HG02943 (cell line): ENCODE data around the gene KCNQ2.
"Not testable (repeated sequence)": the region's sequence is repeated elsewhere in the genome, so short reads cannot be mapped to it uniquely, and the experiment has no call there.

Experiments used
- ATAC-seq: cut with Tn5 transposase; IDR thresholded peaks from one replicate; pipeline ENCODE4 v1.9.1; 2021; ENCODE audit warnings: mild to moderate bottlenecking, low read depth, moderate library complexity; ENCODE audit not compliant: unreplicated experiment

Gene KCNQ2

GRCh38 chr20:63471981-63472831 lies at the start of gene KCNQ2:
TSS of gene KCNQ2 (minus strand) at chr20:63472655. CDS start at chr20:63472463, 192 bp downstream.
- ATAC-seq = no peak

GRCh38 chr20:63521602-63522001 lies 49.1 kb upstream of the KCNQ2 start:
- ATAC-seq = no peak

- ATAC-seq = peak; percentile 16
Measured at GRCh38 chr20:63520934-63521601, 48.6 kb upstream of the KCNQ2 start.

DNA sequence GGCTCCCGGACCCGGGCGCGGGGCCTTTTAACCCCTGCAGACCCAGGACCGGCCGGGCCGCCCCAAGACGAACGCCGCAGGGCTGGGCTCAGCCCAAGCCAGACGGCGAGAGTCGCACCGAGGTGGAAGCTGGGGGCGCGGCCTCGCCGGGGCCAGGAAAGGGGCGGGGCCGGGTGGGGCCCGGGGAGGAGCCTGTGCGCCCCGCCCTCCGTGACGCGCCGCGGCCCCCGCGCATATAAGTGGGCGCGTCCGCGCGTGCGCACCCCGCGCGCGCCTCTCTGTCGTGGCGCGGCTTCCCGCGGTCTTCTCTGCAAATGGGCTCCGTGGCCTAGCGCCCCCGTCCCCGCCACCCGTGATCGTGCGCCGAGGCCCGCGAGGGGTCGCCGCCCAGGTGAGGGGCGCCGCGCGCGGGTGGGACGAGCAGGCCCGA lies 48.1 kb upstream of the KCNQ2 start, which contains the start of gene PPDPF:
TSS of gene PPDPF (plus strand) at position 262 of the 430 bp plus-strand sequence. CDS start 544 bp downstream, outside the sequence.
- peak; percentile 61 for ATAC-seq

- peak; percentile 36 for ATAC-seq
Measured at GRCh38 chr20:63519668-63520503, 47.4 kb upstream of the KCNQ2 start.

DNA sequence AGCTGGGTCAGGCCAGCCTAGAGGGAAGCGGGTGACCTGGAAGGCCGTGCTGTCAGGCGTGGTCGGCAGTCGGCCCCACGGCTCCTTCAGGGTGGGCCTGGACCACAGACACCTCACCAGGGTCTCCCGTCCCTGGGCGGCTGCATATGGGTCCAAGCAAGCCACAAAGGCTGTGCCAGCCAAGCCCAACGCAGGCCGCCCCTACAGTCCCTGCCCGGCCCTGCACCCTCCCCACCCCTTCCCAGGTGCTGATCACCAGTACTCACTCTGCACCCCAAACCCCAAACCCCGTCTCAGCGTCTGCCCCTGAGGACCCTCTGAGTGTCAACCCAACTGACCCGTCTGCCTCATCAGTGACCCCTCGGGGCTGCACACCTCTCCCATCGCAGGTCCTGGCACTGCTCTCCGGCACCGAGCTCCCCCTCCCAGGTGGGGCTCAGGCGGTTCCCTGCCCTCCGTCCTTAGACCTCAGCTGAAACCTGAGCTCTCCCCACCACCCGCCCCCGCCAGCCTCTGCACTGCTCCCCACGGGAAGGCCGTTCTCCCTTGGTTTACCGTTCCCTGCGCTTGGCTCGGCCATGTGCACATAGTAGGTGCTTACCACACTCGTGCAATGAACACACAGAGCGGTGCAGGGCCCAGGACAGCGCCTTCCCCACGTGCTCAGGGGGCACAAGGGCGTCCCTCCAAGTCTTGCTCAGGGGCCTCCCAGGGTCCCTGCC lies 46.7 kb upstream of the KCNQ2 start:
- ATAC-seq = no peak

- ATAC-seq = no peak
Measured at GRCh38 chr20:63518351-63518861, 46.0 kb upstream of the KCNQ2 start.

DNA sequence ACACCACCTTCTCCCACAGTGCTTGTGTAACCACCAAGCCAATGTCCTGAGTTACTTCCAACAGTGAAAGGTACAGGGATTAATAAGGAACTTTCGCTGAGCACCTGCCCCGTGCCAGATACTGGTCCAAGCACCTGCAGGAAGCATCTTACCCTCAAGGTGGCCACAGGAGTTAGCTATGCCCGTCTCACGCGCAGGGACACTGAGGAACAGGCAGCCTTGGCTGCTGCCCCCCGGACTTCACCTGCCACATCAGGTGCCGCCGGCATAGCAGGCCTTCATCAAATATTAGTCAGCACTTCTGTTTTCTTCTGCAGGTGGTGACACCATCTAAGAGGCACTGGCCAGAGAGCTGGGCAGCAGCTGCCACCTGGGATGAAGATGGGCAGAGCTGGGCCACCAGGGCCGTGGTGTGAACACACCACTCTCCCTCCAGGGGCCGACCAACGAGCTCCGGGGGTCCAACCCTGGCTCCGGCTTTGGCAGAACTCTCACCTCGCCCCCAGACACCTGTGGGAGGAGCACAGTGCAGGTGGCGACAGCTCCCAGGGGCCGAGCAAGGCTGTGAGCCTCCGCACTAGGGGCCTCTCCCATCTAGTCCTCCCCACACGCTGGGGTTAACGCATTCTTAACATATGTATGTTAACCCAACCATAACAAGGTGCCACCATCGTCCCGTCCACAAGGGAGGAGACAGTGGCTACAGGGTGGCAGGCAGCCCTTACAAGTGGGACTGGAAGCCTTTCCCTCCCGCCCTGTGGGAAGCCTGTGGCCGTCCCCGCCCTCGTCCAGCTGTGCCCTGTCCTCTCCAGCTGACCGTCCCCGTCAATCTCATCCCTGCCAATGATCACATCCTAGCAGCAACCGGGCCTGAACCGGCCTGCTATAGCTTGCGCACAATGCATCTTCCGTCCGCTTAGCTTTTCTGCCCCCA lies 45.2 kb upstream of the KCNQ2 start:
- no peak for ATAC-seq

DNA sequence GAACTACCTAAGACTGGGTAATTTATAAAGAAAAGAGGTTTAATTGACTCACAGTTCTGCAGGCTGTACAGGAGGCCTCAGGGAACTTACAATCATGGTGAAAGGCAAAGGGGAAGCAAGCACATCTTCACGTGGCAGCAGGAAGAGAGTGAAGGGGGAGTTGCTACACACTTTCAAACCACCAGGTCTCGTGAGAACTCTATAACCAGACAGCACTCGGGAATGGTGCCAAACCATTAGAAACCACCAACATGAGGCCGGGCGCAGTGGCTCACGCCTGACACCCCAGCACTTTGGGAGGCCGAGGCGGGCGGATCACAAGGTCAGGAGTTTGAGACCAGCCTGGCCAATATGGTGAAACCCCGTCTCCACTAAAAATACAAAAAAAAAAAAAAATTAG lies 42.1 kb upstream of the KCNQ2 start:
- ATAC-seq = not testable (repeated sequence)

- no peak for ATAC-seq
Measured at GRCh38 chr20:63513207-63513606, 40.8 kb upstream of the KCNQ2 start.

DNA sequence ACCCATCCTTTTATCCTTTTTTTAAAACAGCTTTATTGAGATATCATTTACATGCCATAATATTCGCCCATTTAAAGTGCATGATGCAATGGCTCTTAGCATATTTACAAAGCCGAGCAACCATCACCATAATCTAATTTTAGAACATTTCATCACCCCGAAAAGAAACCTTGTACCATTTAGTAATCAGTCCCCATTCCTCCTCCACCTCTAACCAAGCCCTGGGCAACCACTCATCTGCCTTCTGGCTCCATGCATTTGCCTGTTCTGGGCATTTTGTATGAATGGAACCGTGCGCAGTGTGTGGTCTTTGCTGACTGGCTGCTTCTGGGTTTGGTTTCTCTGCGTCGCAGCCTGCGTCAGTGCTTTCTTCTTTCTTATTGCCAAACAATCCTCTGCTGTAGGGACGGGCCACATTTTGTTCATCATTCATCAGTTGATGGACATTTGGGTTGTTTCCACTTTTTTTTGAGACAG lies 36.7 kb upstream of the KCNQ2 start:
- ATAC-seq = no peak

DNA sequence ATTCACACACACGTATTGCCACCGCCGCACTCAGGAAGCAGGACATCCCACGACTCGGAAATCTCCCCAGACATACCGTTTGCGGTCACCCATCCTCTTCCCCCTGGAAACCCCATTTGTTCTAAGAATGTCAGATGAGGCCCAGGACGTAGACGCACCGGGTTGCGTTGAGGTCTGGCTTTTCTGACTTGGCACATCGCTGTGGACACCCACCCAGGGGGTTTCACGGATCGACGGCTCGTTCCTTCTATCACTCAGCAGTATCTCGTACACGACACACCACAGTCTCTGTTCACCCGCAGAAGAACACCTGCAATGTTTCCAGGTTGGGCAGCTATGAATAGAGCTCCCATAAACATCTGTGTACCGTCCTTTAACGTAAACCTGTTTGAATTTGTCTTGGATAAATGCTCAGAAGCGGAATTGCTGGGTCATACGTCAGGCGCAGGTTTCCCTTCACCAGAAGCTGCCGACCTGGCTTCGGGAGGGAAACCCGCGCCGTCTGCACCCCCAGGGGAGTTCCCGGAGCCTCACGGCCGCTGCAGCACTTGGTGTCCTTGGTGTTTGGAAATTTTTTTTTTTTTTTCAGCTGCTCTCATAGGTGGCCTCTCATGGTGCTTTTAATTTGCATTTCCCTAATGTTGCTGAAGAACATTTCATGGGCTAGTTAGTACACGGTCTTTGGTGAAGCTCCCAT lies 35.8 kb upstream of the KCNQ2 start:
- no peak for ATAC-seq

DNA sequence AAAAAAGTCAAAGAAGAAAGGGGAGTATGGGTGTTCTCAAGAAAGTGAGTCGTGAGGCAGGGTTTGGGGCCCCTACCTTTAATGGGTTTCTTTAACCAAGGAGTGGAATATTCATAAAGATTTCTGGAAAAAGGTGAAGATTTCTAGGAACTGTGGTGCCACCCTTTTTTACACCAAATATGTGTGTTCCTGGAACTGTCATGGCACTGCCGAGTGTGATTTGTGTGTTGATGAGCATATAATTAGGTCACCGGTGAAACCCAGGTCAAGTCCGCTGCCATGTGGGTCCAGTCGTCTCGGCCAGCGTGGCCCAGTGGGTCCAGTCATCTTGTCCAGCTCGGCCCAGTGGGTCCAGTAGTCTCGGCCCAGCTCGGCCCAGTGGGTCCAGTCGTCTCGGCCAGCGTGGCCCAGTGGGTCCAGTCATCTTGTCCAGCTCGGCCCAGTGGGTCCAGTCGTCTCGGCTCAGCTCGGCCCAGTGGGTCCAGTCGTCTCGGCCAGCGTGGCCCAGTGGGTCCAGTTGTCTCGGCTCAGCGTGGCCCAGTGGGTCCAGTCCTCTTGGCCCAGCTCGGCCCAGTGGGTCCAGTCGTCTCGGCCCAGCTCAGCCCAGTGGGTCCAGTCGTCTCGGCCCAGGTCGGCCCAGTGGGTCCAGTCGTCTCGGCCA lies 34.8 kb upstream of the KCNQ2 start:
- ATAC-seq = no peak

GRCh38 chr20:63505723-63506122 lies 33.3 kb upstream of the KCNQ2 start:
- no peak for ATAC-seq

- no peak for ATAC-seq
Measured at GRCh38 chr20:63505281-63505680, 32.8 kb upstream of the KCNQ2 start.

DNA sequence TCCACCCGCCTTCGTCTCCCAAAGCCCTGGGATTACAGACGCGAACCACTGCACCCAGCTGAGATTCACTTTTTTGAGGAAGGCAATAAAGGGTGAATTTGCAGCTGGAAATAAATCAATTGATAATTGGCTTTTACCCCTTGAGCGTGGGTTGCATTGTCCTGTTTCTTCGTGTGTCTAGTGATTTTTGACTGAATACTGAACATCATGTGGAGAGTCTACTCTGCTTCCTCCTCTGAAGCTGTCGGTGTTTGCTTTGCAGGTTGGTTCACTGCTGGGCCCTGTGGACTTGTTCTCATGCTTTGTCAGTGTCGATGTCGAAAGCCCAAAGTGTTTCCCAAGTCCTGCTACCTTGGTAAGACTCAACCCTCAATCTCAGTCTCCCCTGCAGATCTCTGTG lies 32.2 kb upstream of the KCNQ2 start:
- no peak for ATAC-seq

- no peak for ATAC-seq
Measured at GRCh38 chr20:63503524-63503923, 31.1 kb upstream of the KCNQ2 start.
